Activated B cell treated with CpG ODN at 0.5 μM for 24 hours (primary cell): ENCODE data around the gene PM20D1. TPM values are rescaled to one million over a fixed set of nuclear protein-coding genes. Genes with fewer than 3 reads are reported as not detected.

ENCODE experiments used
- ATAC-seq: fragments of 200-7000 bp; cut with Tn5 transposase; one replicate; pipeline ENCODE4 v1.10.0; 2021; ENCODE audit warnings: low read depth, mild to moderate bottlenecking, moderate library complexity
- CTCF ChIA-PET: fragments of 350-600 bp; sonication (Branson Sonifier 250); formaldehyde crosslinking; loops from one replicate; lab custom pipeline; 2021; ENCODE audit warnings: antibody characterized with exemption; lab: Charles Lee
- POLR2A ChIA-PET: fragments of 350-600 bp; sonication (Branson Sonifier 250); formaldehyde crosslinking; loops from one replicate; lab custom pipeline; 2021; ENCODE audit warnings: antibody characterized with exemption; lab: Charles Lee
- DNase-seq: peaks from one replicate; pipeline ENCODE4 v3.0.0; 2022
- H3K27ac Mint-ChIP-seq: one replicate; pipeline ENCODE4 v1.8.0; 2020; ENCODE audit warnings: mixed read lengths
- H3K27me3 Mint-ChIP-seq: one replicate; pipeline ENCODE4 v1.8.0; 2021; ENCODE audit warnings: mixed read lengths
- H3K36me3 Mint-ChIP-seq: one replicate; pipeline ENCODE4 v1.8.0; 2021; ENCODE audit warnings: low read depth, mixed read lengths
- H3K4me1 Mint-ChIP-seq: one replicate; pipeline ENCODE4 v1.8.0; 2021; ENCODE audit warnings: mixed read lengths
- H3K4me3 Mint-ChIP-seq: one replicate; pipeline ENCODE4 v1.8.0; 2020; ENCODE audit warnings: mild to moderate bottlenecking, mixed read lengths
- H3K9me3 Mint-ChIP-seq: one replicate; pipeline ENCODE4 v1.8.0; 2020; ENCODE audit warnings: mixed read lengths
- intact Hi-C: fragments of 100-400 bp; cut with micrococcal nuclease; formaldehyde crosslinking; loops from one replicate; pipeline ENCODE4 v1.15.1; 2024
- total RNA-seq: library from RNA; stranded (reverse); gene quantifications from 2 replicates; pipeline ENCODE4 v1.2.3, GENCODE V29; 2022
- TF ChIP-seq, protein P1 (sequence below): fragments of 200-600 bp; IDR thresholded peaks from one replicate; pipeline ENCODE4 v1.8.0; 2022; ENCODE audit warnings: antibody characterized with exemption, mild to moderate bottlenecking

The PM20D1 gene
- total RNA-seq, 1 donor from 2014 or later: 2.1 TPM

DNA sequence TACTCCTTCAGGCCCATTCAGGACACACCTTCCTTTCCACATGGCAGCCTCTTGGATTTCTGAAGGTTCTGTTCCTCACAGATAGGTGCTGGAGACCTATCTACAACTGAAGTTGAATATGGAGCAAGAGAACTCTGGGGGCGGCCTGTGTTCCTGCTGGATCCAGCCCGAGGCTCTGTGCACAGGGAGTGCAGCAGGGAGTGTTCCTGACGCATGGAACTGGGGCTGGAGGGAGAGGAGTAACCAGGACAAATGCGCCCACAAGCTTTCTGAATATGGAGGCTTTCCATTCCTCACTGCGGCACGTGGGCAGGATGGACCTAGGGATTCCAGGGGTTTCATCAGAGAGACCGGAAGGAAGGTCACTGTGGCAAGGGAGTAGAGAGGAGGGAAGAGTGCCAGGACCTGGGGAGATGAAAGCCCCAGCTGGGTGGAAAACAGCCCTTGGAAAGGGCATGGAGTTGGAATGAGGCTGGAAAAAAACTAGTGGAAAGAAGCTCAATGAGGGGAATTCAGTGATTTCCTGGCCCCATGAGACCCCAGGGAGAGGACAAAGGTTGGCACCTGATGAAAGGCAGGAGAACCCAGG, 12.5 kb downstream of the PM20D1 start:
- TF ChIP-seq, protein P1, sequence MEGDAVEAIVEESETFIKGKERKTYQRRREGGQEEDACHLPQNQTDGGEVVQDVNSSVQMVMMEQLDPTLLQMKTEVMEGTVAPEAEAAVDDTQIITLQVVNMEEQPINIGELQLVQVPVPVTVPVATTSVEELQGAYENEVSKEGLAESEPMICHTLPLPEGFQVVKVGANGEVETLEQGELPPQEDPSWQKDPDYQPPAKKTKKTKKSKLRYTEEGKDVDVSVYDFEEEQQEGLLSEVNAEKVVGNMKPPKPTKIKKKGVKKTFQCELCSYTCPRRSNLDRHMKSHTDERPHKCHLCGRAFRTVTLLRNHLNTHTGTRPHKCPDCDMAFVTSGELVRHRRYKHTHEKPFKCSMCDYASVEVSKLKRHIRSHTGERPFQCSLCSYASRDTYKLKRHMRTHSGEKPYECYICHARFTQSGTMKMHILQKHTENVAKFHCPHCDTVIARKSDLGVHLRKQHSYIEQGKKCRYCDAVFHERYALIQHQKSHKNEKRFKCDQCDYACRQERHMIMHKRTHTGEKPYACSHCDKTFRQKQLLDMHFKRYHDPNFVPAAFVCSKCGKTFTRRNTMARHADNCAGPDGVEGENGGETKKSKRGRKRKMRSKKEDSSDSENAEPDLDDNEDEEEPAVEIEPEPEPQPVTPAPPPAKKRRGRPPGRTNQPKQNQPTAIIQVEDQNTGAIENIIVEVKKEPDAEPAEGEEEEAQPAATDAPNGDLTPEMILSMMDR: no peak
- POLR2A ChIA-PET: no interaction called here
- no peak overlapping the region for H3K27ac Mint-ChIP-seq
- no peaks in the 10 kb centered on the region for H3K27me3 Mint-ChIP-seq
- CTCF ChIA-PET: interaction anchor here (1.3 kb wide), 1 partner anchor 140 kb away, joined by 4 read pairs; no protein-coding TSS in a partner anchor
- no peak overlapping the region for H3K4me3 Mint-ChIP-seq
- no peaks in the 10 kb centered on the region for H3K9me3 Mint-ChIP-seq
- ATAC-seq (no peak), DNase-seq (no peak)
- H3K4me1 Mint-ChIP-seq: peaks cover 4% of the 10 kb centered on the region
- intact Hi-C loops: no loop called here
- H3K36me3 Mint-ChIP-seq: peaks cover 3% of the 10 kb centered on the region

DNA sequence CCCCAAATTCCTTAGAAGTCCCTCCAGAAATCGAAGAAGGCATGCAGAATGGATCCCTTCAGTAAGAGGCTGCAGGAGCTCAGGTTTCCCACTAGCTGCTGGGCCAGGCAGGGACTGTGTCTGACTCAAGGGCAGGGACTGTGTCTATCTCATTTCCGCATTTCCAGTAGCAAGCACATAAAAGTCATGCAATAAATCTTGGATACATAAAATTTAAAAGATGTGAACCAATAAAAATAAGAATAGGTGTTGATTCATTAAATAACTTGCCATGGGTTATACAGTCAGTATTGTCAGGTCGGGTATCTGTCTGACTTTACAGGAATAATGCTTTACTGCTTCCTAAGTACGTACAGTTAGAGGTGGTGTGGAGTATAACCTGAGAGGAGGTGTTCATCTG, 15.2 kb downstream of the PM20D1 start:
- peaks cover 12% of the 10 kb centered on the region for H3K4me1 Mint-ChIP-seq
- DNase-seq: no peak
- intact Hi-C loops: no loop called here
- H3K36me3 Mint-ChIP-seq: peaks cover 1% of the 10 kb centered on the region
- H3K27ac Mint-ChIP-seq: no peak overlapping the region
- no peak for ATAC-seq
- H3K4me3 Mint-ChIP-seq: no peak overlapping the region
- ChIA-PET CTCF (no interaction called here), POLR2A (no interaction called here)
- H3K27me3 Mint-ChIP-seq: no peaks in the 10 kb centered on the region
- TF ChIP-seq, protein P1: no peak
- no peaks in the 10 kb centered on the region for H3K9me3 Mint-ChIP-seq

DNA sequence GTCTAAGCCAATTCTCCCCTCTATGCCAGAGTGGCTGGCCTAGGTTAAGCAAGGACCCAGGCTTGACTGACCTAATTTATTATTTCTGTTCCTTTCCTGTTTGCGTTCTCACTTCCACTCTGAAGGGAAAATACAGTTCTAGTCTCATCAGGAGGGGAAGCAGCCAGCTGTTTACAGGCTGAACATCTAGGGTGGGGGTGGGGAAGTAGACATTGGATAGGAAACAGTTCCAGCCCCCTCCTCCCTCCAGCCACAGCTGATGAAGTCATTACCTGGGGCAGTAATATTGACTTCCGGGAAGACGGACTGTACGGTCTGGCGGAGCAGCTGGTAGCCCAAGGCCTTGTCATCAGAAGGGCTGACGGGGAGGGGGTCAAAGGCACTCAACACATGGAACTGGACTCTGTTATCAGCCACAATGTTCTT, 17.6 kb downstream of the PM20D1 start:
- Mint-ChIP-seq H3K27me3 (no peaks in the 10 kb centered on the region), H3K4me1 (peaks cover 12% of the 10 kb centered on the region), H3K36me3 (peaks cover 5% of the 10 kb centered on the region), H3K9me3 (no peaks in the 10 kb centered on the region), H3K27ac (no peak overlapping the region), H3K4me3 (no peak overlapping the region)
- DNase-seq (no peak), ATAC-seq (no peak)
- ChIA-PET CTCF (no interaction called here), POLR2A (interaction anchor here (0.6 to 1.3 kb wide), 2 partner anchors 83 to 161 kb away, joined by 3 to 5 read pairs; no protein-coding TSS in a partner anchor)
- TF ChIP-seq, protein P1: no peak
- intact Hi-C loops: no loop called here

DNA sequence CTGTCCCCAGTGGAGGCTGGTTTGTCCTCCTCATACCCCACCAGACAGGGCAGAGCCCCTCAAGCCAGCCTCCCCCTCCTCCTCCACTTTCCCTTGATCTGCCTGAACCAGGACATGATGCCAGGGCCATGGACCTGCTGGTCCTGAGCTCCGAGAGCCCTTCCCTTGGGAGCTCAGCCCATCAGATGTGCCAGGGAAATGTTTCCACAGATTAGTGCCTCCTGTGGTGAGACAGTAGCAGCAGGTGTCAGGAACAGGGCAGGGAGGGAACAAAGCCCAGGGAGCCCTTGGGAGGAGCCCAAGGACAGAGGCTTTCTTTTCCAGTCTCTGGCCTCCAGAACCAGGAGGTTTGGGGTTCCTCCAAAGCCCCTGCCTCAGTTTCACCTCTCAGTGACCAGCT, 22.3 kb downstream of the PM20D1 start:
- TF ChIP-seq, protein P1: no peak
- CTCF ChIA-PET: no interaction called here
- no peak overlapping the region for H3K4me3 Mint-ChIP-seq
- ATAC-seq (no peak), DNase-seq (no peak)
- no peak overlapping the region for H3K27ac Mint-ChIP-seq
- H3K4me1 Mint-ChIP-seq: peaks cover 41% of the 10 kb centered on the region
- H3K36me3 Mint-ChIP-seq: peaks cover 4% of the 10 kb centered on the region
- POLR2A ChIA-PET: no interaction called here
- peaks cover 8% of the 10 kb centered on the region for H3K9me3 Mint-ChIP-seq
- intact Hi-C loops: no loop called here
- H3K27me3 Mint-ChIP-seq: no peaks in the 10 kb centered on the region

DNA sequence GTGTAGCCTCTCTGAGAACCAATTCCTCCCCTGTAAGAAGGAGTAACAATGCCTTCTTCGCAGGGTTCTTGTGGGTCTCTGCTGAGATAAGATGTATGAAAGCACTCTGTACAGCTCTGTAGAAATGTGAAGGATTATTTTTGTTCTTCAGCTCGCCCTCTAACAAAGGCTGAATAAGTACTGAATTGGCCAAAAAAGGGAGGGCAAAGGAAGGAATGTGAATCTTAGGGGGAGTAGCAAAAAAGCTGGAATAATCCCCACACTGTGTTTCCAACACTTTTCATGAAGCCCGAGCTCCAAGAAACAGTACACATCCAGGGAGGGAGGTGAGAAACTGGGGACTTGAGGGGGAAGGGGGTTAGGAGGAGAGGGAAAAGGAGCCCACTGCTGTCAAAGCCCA, 22.9 kb downstream of the PM20D1 start:
- ATAC-seq (no peak), DNase-seq (no peak)
- H3K27me3 Mint-ChIP-seq: no peaks in the 10 kb centered on the region
- peaks cover 8% of the 10 kb centered on the region for H3K9me3 Mint-ChIP-seq
- POLR2A ChIA-PET: interaction anchor here (1.1 kb wide), 1 partner anchor 14 kb away, joined by 6 read pairs; the partner anchor contains the start of gene SLC41A1
- H3K4me3 Mint-ChIP-seq: no peak overlapping the region
- peaks cover 41% of the 10 kb centered on the region for H3K4me1 Mint-ChIP-seq
- CTCF ChIA-PET: interaction anchor here (1.1 to 1.7 kb wide), 3 partner anchors 8 to 150 kb away, joined by 3 to 5 read pairs (median 3); no protein-coding TSS in a partner anchor
- TF ChIP-seq, protein P1: no peak
- peaks cover 4% of the 10 kb centered on the region for H3K36me3 Mint-ChIP-seq
- intact Hi-C loops: no loop called here
- no peak overlapping the region for H3K27ac Mint-ChIP-seq
